AG08395 (cell line): Measurements from ENCODE around the gene SCYL1.
A peak's percentile ranks its signal among the peaks of the same experiment; 100 is the strongest.

Source experiments
- DNase-seq: peaks from one replicate; pipeline ENCODE4 v3.0.0; 2012; ENCODE audit warnings: mixed read lengths, low spot score

The SCYL1 gene

GRCh38 chr11:65493367-65494176, 31.3 kb upstream of the SCYL1 start:
- peak; percentile 66 for DNase-seq

DNA sequence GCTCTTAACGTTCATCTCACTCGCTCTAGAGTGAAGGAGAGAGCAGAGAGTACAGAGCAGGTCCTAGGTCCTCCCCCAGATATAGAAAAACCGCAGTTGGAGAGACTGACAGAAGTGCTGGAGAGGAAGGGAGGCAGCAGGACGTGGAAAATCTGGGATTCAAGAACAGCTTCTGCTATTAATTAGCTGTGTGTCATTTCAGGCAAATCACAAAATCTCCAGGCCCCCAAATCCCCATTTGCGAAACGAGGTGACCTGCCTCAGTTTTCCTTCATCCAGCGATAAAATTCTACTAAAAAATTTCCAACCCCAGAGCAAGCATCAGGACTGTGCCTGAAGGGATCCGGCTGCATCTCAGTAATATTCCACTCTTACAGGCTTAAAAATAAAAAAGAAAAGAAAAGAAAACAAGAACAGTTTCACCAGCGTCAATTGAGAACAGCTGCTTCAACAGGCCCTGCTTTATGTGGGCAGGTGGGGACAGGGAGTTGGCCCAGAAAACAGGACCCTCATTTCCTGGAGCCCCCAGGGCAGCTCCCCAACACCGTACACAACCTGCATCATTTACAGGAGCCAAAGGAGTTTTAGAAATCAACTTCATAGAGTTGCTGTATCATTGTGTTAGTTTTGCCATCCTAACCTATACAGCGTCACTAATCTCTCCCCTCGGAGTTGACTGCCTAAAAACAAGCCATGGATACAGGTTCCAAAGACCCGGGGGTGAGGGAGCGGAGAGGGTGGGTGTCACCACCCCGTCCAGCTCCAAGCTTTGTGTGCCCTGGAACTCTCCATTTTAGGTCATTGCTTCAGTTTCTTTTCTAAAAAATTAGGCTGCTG, 28.4 kb upstream of the SCYL1 start:
- no peak for DNase-seq

DNA sequence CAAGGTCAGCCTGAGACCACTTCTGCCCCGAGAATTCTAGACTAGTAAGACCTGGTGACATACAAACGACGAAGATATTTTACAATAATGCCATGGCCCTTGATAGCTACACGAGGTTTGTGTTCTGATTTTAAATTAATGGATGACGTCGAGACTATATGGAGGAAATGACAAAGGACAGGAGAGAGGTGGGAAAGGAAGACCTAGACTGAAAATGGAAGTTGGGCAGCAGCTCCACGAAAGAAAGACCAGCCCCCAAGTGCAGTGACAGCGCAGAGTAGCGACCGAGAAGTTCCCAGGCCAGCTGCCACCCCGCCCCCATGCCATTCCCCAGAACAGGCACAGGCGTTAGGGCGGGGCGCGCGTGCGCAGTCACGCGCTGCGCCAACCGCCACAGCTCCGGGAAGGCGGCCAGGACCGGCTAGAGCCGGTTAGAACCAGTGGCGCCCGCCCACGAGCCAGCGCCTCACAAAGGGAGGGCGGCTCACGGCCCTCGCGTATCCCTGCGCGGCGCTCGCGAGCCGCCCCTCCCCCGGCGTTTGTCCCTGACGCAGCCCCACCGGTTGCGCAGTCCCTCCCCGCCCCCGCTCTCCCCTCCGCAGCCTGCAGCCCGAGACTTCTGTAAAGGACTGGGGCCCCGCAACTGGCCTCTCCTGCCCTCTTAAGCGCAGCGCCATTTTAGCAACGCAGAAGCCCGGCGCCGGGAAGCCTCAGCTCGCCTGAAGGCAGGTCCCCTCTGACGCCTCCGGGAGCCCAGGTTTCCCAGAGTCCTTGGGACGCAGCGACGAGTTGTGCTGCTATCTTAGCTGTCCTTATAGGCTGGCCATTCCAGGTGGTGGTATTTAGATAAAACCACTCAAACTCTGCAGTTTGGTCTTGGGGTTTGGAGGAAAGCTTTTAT, 27.5 kb upstream of the SCYL1 start:
- DNase-seq, result peak; percentile 86

DNA sequence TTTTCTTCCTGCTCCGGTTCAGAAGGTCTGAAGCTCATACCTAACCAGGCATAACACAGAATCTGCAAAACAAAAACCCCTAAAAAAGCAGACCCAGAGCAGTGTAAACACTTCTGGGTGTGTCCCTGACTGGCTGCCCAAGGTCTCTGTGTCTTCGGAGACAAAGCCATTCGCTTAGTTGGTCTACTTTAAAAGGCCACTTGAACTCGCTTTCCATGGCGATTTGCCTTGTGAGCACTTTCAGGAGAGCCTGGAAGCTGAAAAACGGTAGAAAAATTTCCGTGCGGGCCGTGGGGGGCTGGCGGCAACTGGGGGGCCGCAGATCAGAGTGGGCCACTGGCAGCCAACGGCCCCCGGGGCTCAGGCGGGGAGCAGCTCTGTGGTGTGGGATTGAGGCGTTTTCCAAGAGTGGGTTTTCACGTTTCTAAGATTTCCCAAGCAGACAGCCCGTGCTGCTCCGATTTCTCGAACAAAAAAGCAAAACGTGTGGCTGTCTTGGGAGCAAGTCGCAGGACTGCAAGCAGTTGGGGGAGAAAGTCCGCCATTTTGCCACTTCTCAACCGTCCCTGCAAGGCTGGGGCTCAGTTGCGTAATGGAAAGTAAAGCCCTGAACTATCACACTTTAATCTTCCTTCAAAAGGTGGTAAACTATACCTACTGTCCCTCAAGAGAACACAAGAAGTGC, 26.7 kb upstream of the SCYL1 start:
- DNase-seq, result no peak

GRCh38 chr11:65498727-65498976, 26.2 kb upstream of the SCYL1 start:
- DNase-seq, result no peak

DNA sequence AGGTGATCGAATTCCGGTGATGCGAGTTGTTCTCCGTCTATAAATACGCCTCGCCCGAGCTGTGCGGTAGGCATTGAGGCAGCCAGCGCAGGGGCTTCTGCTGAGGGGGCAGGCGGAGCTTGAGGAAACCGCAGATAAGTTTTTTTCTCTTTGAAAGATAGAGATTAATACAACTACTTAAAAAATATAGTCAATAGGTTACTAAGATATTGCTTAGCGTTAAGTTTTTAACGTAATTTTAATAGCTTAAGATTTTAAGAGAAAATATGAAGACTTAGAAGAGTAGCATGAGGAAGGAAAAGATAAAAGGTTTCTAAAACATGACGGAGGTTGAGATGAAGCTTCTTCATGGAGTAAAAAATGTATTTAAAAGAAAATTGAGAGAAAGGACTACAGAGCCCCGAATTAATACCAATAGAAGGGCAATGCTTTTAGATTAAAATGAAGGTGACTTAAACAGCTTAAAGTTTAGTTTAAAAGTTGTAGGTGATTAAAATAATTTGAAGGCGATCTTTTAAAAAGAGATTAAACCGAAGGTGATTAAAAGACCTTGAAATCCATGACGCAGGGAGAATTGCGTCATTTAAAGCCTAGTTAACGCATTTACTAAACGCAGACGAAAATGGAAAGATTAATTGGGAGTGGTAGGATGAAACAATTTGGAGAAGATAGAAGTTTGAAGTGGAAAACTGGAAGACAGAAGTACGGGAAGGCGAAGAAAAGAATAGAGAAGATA, 25.7 kb upstream of the SCYL1 start, which contains the start of gene MALAT1:
Gene MALAT1 (plus strand): TSS at position 69 of the 736 bp plus-strand sequence.
- peak; percentile 49 for DNase-seq

DNA sequence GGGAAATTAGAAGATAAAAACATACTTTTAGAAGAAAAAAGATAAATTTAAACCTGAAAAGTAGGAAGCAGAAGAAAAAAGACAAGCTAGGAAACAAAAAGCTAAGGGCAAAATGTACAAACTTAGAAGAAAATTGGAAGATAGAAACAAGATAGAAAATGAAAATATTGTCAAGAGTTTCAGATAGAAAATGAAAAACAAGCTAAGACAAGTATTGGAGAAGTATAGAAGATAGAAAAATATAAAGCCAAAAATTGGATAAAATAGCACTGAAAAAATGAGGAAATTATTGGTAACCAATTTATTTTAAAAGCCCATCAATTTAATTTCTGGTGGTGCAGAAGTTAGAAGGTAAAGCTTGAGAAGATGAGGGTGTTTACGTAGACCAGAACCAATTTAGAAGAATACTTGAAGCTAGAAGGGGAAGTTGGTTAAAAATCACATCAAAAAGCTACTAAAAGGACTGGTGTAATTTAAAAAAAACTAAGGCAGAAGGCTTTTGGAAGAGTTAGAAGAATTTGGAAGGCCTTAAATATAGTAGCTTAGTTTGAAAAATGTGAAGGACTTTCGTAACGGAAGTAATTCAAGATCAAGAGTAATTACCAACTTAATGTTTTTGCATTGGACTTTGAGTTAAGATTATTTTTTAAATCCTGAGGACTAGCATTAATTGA, 25.0 kb upstream of the SCYL1 start:
- DNase-seq, result no peak

GRCh38 chr11:65500387-65501185, 24.3 kb upstream of the SCYL1 start:
- no peak for DNase-seq

DNA sequence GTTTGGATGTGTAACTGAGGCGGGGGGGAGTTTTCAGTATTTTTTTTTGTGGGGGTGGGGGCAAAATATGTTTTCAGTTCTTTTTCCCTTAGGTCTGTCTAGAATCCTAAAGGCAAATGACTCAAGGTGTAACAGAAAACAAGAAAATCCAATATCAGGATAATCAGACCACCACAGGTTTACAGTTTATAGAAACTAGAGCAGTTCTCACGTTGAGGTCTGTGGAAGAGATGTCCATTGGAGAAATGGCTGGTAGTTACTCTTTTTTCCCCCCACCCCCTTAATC, 23.8 kb upstream of the SCYL1 start:
- DNase-seq, result no peak

DNA sequence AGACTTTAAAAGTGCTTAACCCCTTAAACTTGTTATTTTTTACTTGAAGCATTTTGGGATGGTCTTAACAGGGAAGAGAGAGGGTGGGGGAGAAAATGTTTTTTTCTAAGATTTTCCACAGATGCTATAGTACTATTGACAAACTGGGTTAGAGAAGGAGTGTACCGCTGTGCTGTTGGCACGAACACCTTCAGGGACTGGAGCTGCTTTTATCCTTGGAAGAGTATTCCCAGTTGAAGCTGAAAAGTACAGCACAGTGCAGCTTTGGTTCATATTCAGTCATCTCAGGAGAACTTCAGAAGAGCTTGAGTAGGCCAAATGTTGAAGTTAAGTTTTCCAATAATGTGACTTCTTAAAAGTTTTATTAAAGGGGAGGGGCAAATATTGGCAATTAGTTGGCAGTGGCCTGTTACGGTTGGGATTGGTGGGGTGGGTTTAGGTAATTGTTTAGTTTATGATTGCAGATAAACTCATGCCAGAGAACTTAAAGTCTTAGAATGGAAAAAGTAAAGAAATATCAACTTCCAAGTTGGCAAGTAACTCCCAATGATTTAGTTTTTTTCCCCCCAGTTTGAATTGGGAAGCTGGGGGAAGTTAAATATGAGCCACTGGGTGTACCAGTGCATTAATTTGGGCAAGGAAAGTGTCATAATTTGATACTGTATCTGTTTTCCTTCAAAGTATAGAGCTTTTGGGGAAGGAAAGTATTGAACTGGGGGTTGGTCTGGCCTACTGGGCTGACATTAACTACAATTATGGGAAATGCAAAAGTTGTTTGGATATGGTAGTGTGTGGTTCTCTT, 23.2 kb upstream of the SCYL1 start:
- DNase-seq, result no peak

GRCh38 chr11:65502274-65502554, 22.7 kb upstream of the SCYL1 start:
- no peak for DNase-seq

GRCh38 chr11:65502555-65503367, 22.1 kb upstream of the SCYL1 start:
- no peak for DNase-seq

GRCh38 chr11:65503368-65503948, 21.4 kb upstream of the SCYL1 start:
- no peak for DNase-seq

GRCh38 chr11:65503949-65504673, 20.8 kb upstream of the SCYL1 start:
- DNase-seq, result no peak

DNA sequence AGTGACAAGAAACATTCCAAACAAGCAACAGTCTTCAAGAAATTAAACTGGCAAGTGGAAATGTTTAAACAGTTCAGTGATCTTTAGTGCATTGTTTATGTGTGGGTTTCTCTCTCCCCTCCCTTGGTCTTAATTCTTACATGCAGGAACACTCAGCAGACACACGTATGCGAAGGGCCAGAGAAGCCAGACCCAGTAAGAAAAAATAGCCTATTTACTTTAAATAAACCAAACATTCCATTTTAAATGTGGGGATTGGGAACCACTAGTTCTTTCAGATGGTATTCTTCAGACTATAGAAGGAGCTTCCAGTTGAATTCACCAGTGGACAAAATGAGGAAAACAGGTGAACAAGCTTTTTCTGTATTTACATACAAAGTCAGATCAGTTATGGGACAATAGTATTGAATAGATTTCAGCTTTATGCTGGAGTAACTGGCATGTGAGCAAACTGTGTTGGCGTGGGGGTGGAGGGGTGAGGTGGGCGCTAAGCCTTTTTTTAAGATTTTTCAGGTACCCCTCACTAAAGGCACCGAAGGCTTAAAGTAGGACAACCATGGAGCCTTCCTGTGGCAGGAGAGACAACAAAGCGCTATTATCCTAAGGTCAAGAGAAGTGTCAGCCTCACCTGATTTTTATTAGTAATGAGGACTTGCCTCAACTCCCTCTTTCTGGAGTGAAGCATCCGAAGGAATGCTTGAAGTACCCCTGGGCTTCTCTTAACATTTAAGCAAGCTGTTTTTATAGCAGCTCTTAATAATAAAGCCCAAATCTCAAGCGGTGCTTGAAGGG, 20.0 kb upstream of the SCYL1 start:
- no peak for DNase-seq

DNA sequence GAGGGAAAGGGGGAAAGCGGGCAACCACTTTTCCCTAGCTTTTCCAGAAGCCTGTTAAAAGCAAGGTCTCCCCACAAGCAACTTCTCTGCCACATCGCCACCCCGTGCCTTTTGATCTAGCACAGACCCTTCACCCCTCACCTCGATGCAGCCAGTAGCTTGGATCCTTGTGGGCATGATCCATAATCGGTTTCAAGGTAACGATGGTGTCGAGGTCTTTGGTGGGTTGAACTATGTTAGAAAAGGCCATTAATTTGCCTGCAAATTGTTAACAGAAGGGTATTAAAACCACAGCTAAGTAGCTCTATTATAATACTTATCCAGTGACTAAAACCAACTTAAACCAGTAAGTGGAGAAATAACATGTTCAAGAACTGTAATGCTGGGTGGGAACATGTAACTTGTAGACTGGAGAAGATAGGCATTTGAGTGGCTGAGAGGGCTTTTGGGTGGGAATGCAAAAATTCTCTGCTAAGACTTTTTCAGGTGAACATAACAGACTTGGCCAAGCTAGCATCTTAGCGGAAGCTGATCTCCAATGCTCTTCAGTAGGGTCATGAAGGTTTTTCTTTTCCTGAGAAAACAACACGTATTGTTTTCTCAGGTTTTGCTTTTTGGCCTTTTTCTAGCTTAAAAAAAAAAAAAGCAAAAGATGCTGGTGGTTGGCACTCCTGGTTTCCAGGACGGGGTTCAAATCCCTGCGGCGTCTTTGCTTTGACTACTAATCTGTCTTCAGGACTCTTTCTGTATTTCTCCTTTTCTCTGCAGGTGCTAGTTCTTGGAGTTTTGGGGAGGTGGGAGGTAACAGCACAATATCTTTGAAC, 19.2 kb upstream of the SCYL1 start:
- DNase-seq, result no peak
